NCI-H2227 (cell line): ENCODE measurements around the gene DPYSL4.

Experiments
- DNase-seq: peaks from one replicate; lab custom pipeline; 2025; ENCODE audit not compliant: unreplicated experiment; lab: John Stamatoyannopoulos, UW

DPYSL4 gene

DNA sequence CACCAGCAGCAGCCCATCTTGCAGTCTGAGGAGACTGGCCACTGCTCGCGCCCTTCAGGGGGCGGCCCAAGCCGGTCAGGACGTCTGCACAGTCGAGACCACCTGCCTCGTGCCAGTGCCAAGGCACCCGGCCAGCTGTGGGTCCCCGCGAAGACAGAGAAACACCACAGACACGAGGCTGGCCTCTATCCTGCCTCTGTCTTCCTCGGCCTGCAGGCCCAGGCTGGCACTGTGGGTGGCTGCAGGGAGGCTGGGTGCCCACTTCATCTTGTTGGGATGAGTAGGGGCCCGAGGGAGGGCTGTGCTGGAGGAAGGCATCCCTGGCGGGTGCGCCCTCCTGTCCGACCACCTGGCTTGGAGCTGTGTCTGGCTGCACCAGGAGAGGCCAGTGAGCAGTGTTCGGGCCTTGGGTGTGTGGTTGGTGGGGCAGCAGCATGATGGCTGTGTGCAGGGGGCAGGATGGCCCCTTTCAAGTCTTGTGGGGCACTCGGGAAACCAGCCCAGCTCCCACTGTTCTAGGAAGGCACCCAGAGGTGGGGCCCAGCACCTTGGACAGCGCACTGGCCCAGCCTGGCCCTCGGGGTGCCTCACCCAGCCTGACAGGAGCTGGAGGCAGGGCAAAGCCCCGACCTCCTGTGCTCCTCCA lies 7.3 kb downstream of the DPYSL4 start:
- DNase-seq: no peak

GRCh38 chr10:132194726-132195125 lies 8.0 kb downstream of the DPYSL4 start:
- DNase-seq: no peak

DNA sequence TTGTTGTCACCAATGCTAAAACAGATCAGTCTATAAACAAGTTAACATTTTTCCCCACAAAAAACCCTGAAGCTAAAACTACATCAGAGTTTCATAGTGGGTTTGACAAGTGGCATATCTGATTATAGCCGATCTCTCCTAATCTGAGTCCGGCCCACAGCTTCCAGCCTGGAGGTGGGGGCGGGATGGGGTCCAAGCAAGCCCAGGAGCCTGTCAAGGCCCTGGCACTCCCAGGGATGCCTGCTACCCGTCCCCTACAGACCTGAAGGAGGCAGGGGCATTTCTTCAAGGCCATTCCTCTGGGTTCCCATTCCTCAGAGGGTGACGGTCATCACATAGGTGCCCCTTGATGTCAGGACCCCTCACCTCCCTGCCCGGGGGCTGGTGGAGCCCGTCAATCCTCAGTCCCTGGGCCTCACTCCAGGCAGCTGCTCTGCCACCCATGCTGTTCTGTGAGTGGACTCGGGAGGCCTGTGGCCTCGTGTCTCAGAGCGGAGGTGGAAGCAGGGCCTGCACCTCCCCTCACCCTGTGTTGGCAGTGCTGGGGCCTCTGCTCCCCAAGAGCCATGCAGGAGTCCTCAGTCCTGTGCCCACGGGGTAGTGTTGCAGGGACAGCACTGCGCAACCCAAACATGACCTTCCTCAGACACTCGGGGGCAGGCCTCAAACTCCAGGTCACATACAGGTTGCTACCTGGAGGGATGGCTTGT lies 8.8 kb downstream of the DPYSL4 start:
- DNase-seq: no peak

- no peak for DNase-seq
Measured at GRCh38 chr10:132196178-132197113, 9.7 kb downstream of the DPYSL4 start.

GRCh38 chr10:132197271-132198067 lies 10.7 kb downstream of the DPYSL4 start:
- no peak for DNase-seq

- no peak for DNase-seq
Measured at GRCh38 chr10:132198068-132198370, 11.3 kb downstream of the DPYSL4 start.

- no peak for DNase-seq
Measured at GRCh38 chr10:132198381-132199181, 11.8 kb downstream of the DPYSL4 start.

- no peak for DNase-seq
Measured at GRCh38 chr10:132199268-132199853, 12.6 kb downstream of the DPYSL4 start.

- no peak for DNase-seq
Measured at GRCh38 chr10:132199854-132200311, 13.1 kb downstream of the DPYSL4 start.

DNA sequence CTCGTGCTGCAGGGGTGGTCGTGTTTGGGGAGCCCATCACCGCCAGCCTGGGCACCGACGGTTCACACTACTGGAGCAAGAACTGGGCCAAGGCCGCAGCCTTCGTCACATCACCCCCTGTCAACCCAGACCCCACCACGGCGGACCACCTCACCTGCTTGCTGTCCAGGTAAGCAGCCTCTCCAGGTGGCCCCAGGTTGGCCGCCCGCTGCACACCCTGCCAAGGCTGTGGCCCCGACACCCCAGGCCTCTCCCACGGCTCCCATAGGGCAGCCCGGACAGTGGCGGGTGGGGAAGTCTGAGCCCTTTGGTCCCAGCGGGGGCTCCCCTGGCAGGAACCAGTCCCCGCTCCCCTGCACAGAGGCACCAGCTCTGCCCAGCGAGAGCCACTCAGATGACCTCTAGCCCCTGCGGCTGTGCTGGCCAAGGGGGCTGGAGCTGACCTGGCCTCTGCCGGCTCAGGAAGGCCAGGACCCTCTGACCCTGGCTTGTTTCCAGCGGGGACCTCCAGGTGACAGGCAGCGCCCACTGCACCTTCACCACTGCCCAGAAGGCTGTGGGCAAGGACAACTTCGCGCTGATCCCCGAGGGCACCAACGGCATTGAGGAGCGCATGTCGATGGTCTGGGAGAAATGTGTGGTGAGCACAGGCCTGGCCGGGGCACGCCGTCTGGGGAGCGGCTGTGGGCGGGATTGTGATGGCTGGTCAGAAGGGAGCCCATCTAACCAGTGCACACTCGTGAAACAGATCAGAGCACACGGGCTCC lies 13.8 kb downstream of the DPYSL4 start:
- no peak for DNase-seq

- DNase-seq: no peak
Measured at GRCh38 chr10:132201111-132201969, 14.6 kb downstream of the DPYSL4 start.

DNA sequence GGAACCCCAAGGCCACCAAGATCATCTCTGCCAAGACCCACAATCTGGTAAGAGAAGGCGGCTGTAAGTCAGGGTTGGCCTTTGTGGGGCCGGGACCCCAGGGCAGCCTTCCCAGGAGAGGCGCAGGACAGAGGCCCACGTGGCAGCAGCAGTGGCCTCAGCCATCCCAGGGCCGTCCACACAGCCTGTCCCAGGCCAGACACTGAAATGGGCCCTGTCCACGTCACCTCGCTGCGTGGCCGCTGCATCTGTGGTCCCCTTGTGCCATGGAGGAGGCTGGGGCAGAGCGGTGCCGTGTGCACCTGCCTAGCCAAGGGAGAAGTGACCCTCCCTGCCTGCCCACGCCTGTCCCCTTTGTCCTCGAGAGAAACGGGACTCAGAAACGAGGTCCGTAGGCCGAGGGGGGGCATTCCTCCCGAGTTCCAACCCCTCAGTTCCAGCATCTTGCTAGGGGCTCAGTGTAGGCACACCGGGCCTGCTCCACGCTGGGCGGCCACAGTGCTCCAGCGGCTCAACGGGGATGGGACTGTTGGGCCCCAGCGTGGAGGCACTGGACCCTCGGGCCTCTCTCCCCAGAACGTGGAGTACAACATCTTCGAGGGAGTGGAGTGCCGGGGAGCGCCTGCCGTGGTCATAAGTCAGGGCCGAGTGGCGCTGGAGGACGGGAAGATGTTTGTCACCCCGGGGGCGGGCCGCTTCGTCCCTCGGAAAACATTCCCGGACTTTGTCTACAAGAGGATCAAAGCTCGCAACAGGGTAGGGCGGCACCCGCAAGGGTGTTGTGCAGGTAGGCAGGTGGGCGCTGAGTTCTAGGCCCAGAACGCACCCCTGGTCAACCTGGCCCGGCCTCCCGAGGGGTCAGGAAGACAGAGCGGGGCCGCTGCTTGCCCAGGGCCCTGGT lies 15.6 kb downstream of the DPYSL4 start:
- DNase-seq: no peak

DNA sequence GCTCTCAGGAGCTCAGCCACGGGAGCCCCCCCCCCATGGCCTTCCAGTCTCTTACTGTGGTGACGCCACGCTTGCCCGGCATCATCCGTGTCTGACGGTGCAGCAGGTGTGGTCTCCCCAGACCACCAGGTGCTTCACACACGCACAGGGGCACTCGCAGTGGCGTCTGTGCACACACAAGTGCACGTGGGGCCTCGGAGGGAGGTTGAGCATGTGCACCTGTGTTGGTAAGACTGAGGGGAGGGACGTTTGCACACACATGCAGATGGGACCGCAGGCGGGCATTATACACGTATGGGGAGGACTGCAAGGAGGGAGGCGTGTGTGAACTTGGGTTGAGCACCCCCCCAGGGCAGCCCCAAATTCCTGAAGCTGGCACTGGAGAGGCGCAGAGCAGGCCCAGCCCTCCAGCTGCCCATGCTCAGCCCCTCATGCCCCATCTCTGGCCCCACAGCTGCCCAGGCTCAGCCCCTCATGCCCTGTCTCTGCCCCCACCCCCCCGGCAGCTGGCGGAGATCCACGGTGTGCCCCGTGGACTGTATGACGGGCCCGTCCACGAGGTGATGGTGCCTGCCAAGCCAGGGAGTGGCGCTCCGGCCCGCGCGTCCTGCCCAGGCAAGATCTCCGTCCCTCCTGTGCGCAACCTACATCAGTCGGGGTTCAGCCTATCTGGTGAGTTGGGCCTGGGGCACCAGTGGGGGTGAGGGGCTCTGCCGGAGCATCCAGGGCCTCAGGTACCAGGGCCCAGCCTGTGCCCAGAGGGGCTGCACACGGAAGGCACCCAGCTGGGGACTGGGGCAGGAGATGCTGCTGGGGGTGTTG lies 16.7 kb downstream of the DPYSL4 start:
- no peak for DNase-seq

GRCh38 chr10:132204078-132204780 lies 17.5 kb downstream of the DPYSL4 start:
- no peak for DNase-seq

DNA sequence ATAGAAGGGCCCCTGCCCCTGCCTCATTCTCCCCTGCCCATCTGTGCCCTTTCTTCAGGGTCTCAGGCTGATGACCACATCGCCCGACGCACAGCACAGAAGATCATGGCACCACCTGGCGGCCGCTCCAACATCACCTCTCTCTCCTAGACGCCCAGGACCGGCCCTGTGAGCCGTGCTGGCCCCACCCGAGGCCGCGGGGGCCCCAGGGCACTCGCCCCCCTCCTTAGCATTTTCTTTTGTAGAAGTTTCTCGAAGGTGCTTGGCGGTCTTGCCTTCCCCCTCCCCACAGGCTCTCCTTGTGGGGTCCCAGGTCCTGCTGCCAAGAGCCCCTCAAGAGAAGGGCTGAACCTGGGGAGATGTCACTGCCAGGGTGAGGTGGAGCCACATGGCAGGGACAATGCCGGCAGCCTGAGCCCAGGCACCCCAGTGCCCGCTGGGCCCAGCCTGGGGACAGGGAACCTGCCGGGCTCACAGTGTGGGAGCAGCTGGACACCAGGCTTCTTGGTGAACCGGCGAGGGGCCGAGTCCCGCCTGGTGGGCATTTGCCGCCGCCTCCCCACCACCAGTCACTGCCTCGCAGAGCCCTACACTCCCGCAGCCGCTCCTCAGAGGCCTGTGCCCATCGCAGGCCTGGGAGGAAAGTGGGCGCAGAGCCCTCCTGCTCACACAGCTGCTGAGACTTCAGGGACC lies 18.2 kb downstream of the DPYSL4 start:
- no peak for DNase-seq
